ENCODE measurements around the gene SMIM17.
A peak's percentile ranks its signal among the peaks of the same experiment; 100 is the strongest.

SMIM17 gene

DNA sequence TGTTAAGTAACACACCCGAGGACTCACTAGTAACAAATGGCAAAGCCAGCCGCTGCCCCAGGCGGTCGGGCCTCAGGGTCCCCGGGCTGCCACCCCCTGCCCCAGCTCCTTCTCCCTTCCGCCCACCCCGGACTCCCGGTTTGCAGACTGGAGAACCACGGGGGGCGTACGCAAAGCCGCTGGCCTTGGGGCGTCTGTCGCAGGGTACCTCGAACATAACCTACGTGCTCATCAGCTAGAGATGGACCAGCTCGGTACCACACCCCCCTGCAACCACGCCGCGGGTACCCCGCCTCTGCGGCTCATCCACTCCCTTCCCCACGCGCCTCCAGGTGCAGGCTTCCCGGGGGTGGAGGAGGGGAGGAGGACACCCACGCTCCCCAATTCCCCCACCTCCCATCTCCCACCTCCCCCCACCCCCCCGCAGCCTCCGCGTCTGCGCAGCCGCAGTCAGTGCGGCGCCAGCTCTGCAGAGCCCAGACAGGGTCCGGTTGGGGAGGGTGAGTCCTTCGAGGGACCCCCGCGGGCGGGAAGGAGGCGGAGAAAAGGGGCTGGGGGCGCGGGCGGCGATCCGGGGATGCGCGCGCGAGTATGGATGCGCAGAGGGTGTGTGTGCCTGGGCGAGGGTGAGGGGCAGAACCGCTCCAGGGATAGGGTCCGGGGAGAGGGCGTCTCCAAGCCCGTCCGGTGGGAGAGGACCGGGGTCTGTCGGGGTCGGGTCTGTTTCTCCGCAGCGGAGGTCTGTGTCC lies at the start of gene SMIM17:
Gene SMIM17, plus strand, starts transcription at position 449 of the 749 bp plus-strand sequence. CDS start 2,509 bp downstream, outside the sequence.
- DNase-seq (ENCODE audit: low read depth in 2 of 2): no peak

DNA sequence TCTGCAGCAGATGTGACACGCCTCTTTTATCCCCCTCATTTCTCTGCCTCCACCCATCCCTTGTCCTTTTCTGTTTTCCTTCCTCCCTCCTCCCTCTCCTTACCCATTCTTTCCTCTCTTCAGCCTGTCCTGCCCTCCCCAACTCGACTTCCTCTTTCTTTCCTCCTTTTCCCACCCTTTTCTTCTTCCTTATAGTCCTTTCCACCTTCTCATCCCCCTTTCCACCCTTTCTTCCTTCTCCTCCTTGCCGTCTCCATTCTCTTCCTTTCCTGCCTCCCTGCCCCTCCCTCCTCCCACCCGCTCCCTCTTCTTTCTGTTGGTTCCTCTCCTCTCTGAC lies 48.5 kb upstream of the SMIM17 start:
- no peak for DNase-seq (ENCODE audit: low read depth in 2 of 2)

GRCh38 chr19:56594783-56595547 lies 48.0 kb upstream of the SMIM17 start, which contains the start of gene ZNF71:
ZNF71 (plus strand) TSS chr19:56595302; CDS start chr19:56601559, 6,257 bp downstream.
- DNase-seq (ENCODE audit: low read depth in 2 of 2): peak; percentile 66 to 70

DNA sequence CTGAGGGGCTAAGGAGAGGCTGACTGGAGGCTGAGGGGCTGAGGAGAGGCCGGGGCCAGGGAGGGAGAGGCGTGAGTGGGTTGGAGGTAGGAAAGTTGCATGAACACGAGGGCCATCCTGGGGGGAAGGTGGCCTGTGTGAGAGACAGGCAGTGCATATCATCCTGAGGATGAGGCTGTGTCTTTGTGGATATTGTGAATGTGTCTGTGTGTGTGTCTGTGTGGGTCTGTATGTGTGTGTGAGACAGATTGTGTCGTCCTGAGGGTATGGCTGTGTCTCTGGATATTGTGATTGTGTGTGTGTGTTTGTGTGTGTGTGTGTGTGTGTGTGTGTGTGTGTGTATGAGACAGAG lies 47.4 kb upstream of the SMIM17 start:
- no peak for DNase-seq (ENCODE audit: low read depth in 2 of 2)

GRCh38 chr19:56596676-56597075 lies 46.3 kb upstream of the SMIM17 start:
- no peak for DNase-seq (ENCODE audit: low read depth in 2 of 2)

DNA sequence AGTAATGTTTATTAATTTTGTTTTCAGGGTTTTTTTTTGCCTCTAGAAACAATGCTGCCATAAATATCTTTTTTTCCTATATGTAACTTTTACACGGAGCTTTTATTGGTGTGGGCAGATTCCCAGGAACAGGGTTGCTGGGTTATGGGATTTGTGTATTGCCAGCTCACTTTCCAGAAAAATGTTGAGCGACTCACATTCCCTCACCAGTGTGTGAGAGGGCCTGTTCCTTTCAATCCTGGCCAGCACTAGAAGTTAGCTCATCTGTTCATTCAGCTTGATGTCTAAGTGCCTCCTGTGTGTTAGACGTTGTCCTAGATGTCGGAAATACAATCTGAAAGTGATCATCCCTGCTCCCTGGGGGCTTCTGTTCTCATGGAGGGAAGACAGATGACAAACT lies 45.3 kb upstream of the SMIM17 start:
- no peak for DNase-seq (ENCODE audit: low read depth in 2 of 2)

DNA sequence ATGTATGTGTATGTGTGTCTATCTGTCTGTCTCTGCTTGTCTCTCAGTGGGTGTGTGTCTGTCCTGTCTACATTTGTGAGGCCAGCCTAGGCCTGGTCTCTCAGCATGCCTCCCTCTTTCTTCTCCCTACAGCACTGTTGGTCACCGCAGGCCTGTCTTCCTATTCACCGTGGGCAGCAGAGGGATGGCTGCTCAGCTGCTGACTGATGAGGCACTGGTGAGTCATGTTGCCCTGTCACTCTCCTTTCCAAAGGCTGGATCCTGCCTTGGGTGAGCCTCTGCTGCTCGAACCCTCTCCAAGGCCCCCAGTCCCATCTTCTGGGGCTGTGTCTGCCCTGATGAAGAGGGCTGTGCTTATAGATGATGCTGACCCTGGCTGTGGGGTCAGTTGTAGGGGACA lies 41.6 kb upstream of the SMIM17 start:
- no peak for DNase-seq (ENCODE audit: low read depth in 2 of 2)

DNA sequence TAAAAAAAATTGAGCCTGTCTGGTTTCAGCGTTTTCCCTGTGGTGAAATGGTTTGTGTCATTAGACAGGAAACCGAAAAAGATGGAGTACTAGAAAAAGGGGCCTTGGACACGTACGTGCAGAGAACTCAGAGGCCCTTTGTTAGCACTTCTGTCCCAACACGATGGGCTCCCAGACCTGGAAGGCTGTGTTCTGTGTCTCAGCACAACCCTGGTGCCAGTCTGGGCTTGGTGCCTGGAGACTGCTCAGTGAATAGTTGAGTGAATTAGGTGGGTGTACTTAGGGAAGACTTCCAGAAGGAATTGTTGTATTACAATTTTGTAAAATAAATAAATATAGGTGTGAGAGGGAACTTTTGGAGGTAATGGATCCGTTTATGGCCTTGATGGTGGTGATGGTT lies 39.1 kb upstream of the SMIM17 start:
- no peak for DNase-seq (ENCODE audit: low read depth in 2 of 2)

DNA sequence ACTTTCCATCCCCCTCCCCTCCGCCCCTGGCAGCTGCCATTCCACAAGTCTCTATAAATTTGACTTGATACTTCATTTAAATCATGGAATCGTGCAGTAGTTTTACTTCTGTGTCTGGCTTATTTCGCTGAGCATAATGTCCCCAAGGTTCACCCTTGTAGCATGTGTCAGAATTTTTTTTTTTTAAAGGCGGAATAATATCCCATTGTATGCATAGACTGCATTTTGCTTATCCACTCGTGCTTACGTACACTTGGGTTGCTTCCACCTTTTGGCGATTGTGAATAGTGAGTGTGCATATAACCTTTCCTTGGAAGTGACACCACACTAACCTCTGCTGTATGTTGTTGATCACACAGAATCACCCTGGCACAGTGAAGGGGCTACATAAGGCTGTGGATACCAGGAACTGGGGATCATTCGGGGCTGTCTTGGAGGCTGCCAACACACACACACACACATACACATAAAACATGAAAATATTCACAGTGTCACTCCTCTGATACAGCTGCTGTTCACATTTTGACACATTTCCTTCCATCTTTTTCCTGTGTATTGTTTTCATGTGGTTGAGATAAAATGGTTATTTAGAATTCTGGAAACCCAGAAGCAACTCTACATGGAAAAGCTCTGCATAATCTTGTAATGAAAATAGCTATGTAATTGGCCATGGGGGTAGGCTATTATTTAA lies 34.5 kb upstream of the SMIM17 start:
- DNase-seq (ENCODE audit: low read depth in 2 of 2): no peak

GRCh38 chr19:56611288-56611687 lies 31.7 kb upstream of the SMIM17 start:
- DNase-seq (ENCODE audit: low read depth in 2 of 2): no peak

GRCh38 chr19:56612737-56613136 lies 30.2 kb upstream of the SMIM17 start:
- no peak for DNase-seq (ENCODE audit: low read depth in 2 of 2)

DNA sequence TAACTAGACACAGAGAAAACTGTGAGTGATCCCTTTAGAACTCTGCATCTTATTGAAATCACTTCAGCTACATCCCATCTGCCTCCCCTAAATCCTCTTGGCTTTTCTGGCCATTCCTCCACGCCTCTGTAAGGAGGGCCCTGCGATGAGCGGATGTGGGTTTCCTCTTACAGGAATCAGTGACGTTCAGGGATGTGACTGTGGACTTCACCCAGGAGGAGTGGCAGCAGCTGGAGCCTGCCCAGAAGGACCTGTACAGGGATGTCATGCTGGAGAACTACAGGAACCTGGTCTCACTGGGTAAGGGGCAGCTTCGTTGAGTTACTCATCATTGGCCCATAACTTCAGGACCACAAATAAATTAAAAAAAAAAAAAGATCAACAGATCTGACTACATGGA lies 29.3 kb upstream of the SMIM17 start:
- no peak for DNase-seq (ENCODE audit: low read depth in 2 of 2)

DNA sequence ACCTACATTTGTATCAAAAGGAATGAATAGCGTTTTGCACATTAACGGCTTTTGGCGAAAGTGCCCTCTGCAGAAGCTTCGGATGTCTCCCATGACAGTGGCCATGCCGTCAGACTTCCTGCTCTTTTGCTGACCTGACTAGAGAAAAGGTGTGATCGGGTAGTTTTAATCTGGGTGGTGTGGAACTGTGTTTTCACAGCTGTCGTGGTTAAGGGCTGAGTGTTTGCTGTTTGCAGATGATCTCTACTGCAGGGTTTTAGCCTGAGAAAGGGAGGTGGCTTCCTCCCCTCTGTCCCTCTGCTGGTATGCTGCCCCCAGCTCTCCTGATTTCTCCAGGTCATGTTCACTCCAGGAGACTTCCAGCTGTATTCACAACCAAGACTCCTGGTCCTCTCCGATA lies 25.4 kb upstream of the SMIM17 start:
- no peak for DNase-seq (ENCODE audit: low read depth in 2 of 2)

DNA sequence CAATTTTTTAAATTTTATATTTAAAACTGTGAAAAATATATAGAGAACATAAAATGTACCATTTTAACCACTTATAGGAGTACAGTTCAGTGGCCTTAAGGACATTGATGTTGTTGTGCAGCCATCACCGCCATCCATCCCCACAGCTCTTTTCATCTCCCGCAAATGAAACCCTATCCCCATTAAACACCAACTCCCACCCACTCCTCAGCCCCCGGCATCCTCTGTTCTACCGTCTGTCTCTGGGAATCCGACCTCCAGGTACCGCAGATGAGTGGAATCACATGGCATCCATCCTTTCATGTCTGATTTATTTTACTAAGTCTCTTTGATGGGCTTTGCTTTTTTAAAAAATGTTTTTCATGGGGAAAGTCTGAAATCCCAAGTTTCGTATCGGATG lies 23.8 kb upstream of the SMIM17 start:
- no peak for DNase-seq (ENCODE audit: low read depth in 2 of 2)

GRCh38 chr19:56622374-56622773 lies 20.6 kb upstream of the SMIM17 start:
- no peak for DNase-seq (ENCODE audit: low read depth in 2 of 2)

GRCh38 chr19:56623006-56623405 lies 20.0 kb upstream of the SMIM17 start:
- no peak for DNase-seq (ENCODE audit: low read depth in 2 of 2)

DNA sequence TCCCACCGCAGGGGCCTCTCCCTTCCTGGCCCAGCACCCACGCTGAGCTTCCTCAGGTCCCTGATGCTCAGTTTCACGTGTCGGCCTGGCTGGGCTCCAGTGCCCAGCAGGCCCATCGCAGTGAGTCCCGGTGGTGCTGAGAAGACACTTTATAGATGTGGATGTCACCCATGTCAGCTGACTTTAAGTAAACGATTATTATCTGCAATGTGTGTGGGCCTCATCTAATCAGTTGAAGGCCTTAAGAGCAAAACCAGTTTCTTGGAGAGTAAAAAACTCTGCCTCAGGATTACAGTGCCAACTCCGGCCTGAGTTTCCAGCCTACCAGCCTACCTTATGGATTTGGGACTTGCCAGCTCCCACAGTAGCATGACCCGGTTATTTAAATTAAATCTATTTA lies 17.3 kb upstream of the SMIM17 start:
- DNase-seq (ENCODE audit: low read depth in 2 of 2): no peak

- DNase-seq (ENCODE audit: low read depth in 2 of 2): no peak
Observed at GRCh38 chr19:56633021-56633420, 9.9 kb upstream of the SMIM17 start.

- DNase-seq (ENCODE audit: low read depth in 2 of 2): peak; percentile 4
Observed at GRCh38 chr19:56637976-56638555, 4.9 kb upstream of the SMIM17 start.

- no peak for DNase-seq (ENCODE audit: low read depth in 2 of 2)
Observed at GRCh38 chr19:56639217-56639616, 3.7 kb upstream of the SMIM17 start.

DNA sequence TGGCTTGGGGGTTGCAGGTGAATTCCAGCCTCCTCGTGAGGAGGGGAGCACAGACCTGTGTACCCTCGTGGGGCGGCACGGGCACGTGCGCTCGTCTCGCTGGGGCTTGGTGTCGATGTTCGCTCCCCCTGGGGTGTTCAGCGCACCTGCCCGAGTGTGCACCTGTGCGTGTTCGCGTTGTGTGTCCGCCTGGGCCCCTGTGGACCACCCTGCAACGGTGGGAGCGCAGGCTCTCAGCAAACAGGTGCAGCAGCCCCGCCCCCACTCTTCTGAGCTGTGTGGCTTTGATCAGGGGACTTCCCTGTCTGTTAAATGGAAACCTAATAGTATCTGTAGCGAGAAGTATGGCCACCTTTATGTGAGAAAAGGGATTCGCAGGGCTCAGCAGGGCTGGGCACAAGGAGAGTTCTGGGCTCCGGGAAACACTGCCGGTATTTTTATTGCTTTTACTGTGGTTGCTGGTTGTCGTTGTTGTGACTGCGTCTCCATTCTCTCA lies 549 bp downstream of the SMIM17 start:
- DNase-seq (ENCODE audit: low read depth in 2 of 2): no peak

DNA sequence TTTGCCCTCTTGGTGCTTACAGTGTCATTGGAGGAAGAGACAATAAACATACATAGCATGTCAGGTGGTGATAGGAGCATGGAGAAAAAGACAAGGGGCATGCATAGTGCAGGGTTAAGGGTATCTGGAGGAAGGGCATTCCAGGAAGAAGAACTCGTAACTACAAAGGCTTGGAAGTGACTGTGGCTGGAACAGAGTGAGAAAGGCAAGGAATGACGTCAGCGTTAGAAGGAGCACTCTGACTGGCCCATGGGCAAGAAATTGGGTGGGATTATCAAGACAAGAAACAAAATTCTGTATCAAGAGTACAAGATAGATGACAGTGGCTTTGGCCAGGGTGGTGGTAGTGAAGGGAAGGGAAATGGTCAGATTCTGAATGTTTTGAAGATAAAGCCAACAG lies 11.2 kb downstream of the SMIM17 start:
- DNase-seq (ENCODE audit: low read depth in 2 of 2): no peak

Measured in fibroblast of skin of left biceps (primary cell).